Fibroblast of skin of left quadriceps (primary cell): ENCODE results near the gene FYB2.

ENCODE experiments used
- DNase-seq, 2 experiments: peaks; one replicate each; pipeline ENCODE4 v3.0.0-alpha.2; 2013; ENCODE audit warnings: low read depth in 2 of 2

Gene FYB2

GRCh38 chr1:56834137-56834900 is 15.1 kb upstream of the FYB2 start:
- DNase-seq, result no peak

DNA sequence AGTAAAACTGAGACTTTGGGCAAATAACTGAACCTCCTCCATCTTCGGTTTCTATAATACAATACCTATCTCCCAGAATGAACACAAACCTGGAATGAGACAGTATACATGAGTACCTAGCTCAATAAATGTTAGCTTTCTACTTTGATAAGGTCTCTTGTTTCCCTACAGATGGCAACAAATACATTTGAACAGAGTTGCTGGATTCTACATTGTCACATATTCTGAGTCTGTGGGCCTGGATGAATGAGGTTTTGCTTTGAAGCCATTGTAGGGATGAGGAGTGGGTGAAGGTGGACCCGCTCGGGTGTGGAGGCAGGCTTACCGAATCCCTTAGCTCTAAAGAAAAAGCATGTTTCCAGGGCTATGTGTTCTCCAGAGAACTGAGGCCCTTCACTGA is 13.9 kb upstream of the FYB2 start:
- no peak for DNase-seq

- peak; percentile 84 to 86 for DNase-seq
Measured at GRCh38 chr1:56831871-56832693, 12.9 kb upstream of the FYB2 start.

GRCh38 chr1:56830052-56830451 is 10.8 kb upstream of the FYB2 start:
- no peak for DNase-seq

GRCh38 chr1:56827711-56828110 is 8.5 kb upstream of the FYB2 start:
- no peak for DNase-seq

GRCh38 chr1:56825436-56825835 is 6.2 kb upstream of the FYB2 start:
- DNase-seq, result no peak

- no peak for DNase-seq
Measured at GRCh38 chr1:56824938-56825337, 5.7 kb upstream of the FYB2 start.

GRCh38 chr1:56824271-56824670 is 5.1 kb upstream of the FYB2 start:
- peak; percentile 46 to 49 for DNase-seq

GRCh38 chr1:56821462-56821797 is 2.2 kb upstream of the FYB2 start:
- DNase-seq, result no peak

DNA sequence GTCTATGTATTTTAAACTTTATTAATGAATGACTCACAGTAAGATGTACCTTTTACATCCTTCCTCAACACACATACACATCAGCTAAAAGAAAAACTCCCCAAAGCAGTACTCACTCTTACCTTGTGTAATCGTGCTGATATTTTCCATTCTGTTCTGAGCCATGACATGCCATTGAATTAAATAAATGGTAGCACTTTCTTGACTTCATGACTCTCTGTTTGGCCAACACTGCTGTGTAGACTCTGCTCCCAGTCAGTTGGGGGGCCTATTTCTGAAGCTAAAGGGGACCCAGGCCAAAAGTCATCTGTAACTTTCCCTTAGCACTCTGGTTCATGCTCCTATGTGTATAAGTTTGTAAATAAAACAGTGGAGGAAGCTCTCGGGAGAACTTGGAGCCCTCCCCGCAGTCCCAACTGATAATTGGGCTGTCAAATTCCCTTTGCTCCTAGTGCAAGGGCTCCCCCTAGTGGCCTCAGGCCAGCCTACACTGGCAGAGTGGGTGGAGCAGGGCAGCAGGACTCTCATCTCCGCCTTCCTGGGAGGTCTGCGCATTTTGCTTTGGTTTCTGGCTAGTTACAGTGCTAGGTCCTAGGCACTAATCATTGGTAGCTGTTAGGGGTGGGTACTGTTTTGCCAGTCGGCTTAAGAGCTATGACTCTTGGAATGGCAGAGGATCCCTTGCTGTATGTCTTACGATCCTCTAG is 1.7 kb upstream of the FYB2 start:
- peak; percentile 57 to 58 for DNase-seq

DNA sequence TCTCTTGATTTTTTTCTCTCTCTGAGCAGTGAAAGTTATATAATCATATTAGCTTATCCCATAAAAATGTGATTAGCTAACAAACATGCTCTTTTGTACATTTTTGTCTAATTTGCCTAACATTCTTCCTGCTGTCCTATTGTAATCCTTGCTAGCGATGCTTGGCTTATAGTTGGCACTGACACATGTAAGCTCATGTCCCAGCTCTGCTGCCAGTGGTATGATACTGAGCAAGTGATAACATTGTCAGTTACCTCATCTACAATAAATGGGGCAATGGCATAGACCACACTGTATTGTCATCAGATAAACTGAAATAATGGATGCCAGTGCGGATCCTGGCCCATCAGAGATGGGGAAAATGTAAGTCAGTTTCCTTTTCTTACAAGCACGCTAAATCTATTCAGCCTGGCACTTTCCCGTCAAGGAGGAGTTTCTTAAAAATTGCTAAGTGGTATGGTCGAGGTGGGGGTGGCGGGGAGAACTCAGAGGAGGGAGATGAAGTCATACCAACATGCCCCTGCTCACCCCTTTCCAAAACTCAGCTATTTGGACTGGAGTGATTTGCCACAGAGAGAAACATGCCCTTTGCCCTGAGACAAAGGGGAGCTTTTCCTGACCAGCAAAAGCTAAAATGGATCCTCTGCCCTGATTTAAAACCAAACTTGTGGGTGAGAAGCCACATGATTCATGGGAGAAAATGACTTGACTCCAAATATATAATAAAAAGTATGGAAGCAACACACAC is 1.3 kb downstream of the FYB2 start:
- DNase-seq, result no peak

GRCh38 chr1:56816909-56817308 is 2.3 kb downstream of the FYB2 start:
- no peak for DNase-seq

- DNase-seq, result no peak
Measured at GRCh38 chr1:56816264-56816663, 2.9 kb downstream of the FYB2 start.

DNA sequence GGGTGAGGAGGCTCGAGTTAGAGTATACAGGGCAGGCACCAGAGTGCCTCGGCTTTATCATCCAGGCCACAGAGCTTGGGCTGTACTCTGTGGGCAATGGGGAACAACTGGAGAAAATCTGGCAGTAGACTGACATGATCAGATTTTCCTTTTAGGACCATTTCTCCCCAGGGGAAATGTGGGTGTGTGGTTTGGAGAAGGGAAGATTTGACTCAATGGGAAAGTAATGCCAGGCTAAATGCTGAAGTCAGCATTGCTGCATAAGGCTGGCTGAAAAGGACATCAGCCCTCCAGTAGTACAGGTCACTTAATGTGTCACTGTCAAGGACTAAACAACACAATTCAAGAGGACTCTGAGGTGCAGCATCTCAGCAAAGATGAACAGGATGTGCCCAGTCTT is 5.0 kb downstream of the FYB2 start:
- DNase-seq, result no peak

- no peak for DNase-seq
Measured at GRCh38 chr1:56811331-56811730, 7.9 kb downstream of the FYB2 start.

DNA sequence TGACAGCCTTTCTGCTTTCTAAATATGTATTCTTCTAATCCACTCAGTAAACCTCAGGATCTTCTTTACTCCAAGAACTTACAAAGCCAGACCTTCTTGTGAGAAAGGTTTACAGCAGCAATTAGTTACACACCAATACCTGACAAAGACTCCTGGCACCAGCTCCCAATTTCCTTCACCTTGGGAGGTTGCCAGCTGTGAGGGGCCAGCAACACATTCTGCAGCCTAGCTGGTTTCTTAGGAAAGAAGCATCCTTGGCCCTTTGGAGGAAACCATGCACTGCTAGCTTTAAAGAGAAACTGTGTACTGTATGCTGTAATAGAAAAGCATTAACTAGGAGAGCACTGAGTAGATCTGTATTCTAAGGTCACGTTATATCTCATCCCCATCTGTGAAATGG is 10.8 kb downstream of the FYB2 start:
- DNase-seq, result no peak

- peak; percentile 25 to 28 for DNase-seq
Measured at GRCh38 chr1:56806804-56807203, 12.4 kb downstream of the FYB2 start.

DNA sequence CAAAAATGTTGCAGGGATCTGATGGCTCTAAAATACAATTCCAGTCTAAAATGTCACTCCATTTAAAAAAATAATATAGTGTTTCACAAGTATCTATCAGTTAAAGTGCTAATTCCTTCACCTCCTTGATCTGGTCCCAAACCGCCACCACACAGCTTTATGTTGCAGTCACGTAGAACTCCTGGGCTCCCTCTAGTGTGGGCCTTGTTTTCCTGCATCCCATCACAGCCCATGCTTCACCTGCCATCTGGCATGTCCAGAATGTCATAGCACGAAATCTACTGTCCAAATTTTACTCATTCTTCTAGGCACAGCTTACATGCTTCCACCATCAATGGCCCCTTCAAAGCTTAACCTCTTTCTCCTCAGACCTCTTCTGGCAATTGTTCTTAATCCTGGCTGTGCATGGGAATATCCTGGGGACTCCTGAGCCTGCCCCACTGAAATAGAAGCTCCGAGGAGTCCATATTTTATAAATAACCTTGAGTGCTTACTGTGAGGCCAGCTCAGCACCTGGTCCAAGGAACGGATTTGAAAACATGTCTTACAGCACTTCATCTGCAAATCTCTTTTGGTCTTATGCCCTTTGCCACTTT is 15.5 kb downstream of the FYB2 start:
- DNase-seq, result no peak

DNA sequence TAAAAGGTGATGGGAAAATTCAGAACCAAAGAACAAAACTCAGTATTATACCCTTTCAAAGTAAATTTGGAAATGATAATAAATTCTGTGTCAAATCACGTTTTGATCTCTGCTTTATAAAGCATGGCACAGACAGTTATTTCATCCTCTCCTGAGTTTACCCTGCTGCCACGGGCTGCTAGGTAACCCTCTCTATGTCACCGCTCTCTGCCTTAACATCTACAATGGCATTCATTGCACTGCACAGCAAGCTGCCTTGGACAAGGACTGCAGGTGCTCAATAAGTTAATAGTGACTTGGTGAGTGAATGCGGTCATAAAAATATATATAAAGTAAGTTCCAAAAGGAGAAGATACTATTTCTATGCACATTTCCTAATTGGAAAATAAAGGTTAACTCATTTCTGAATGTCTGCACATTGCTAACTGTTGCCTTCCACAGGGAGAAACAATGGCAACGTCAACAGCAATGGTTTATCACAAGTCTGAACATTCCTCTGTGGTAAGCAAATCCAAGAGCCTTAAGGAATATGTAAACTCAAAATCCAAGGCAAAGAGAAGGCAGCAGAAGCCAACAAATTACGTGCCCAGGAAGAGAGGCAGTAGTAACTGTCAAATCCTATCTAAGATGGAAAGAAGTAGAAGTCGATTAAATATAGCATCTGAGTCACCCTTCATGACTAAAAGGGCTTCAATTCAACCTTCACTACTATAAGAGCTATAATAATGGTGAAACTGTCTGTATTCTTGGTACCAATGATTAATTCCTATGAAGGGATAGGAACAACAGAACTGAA is 19.4 kb downstream of the FYB2 start:
- no peak for DNase-seq

- no peak for DNase-seq
Measured at GRCh38 chr1:56798053-56798471, 21.1 kb downstream of the FYB2 start.
